ENCODE measurements around the gene ENTPD8.

DNA sequence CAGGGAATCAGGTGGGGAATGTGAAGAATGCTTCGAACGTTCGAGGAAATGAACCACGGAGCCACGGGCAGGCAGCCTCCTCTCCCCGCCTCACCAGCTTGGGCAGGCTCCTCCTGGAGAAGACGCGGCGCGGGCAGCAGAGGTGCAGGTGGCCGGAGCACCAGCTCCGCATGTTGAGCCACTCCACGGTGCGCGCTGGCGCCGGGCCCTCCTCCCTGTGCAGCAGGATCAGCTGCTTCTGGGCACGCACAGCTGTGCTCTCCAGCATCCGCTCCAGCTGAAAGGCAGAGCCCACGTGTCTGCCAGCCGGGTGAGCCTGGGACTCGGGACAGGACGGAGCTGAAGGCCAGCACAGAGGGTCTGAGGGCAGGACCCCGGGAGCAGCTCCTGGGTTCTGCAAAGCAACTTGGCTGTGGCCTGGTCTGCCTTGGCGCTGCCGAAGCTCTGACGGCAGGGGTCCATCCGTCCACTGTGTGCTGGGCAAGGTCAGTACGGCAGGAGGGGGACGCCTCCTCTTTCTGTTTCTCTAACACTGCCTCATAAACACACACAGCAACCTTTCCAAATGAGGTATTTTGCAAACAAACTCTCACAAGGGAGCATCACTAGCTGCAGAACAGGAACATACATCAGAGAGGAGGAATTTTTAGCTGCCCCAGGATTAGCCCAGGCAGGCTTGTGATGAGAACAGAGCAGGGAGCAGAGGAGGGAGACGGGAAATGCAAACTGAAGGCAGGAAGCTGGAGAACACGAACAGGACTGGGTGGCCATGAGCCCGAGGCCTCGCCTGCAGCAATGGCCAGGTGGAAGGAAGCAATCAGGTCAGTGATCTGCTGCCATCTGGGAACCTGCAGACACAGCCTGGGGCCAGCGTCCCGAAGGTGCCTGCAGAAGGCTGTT lies 38.1 kb upstream of the ENTPD8 start:
- TF ChIP-seq, protein P1, sequence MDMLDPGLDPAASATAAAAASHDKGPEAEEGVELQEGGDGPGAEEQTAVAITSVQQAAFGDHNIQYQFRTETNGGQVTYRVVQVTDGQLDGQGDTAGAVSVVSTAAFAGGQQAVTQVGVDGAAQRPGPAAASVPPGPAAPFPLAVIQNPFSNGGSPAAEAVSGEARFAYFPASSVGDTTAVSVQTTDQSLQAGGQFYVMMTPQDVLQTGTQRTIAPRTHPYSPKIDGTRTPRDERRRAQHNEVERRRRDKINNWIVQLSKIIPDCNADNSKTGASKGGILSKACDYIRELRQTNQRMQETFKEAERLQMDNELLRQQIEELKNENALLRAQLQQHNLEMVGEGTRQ (IDR thresholded peaks at IDR 0.05; ENCODE audit: low read depth, low read length) = no peak
- TF ChIP-seq, protein P2, sequence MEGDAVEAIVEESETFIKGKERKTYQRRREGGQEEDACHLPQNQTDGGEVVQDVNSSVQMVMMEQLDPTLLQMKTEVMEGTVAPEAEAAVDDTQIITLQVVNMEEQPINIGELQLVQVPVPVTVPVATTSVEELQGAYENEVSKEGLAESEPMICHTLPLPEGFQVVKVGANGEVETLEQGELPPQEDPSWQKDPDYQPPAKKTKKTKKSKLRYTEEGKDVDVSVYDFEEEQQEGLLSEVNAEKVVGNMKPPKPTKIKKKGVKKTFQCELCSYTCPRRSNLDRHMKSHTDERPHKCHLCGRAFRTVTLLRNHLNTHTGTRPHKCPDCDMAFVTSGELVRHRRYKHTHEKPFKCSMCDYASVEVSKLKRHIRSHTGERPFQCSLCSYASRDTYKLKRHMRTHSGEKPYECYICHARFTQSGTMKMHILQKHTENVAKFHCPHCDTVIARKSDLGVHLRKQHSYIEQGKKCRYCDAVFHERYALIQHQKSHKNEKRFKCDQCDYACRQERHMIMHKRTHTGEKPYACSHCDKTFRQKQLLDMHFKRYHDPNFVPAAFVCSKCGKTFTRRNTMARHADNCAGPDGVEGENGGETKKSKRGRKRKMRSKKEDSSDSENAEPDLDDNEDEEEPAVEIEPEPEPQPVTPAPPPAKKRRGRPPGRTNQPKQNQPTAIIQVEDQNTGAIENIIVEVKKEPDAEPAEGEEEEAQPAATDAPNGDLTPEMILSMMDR (conservative IDR thresholded peaks at IDR 0.05; ENCODE audit: low read depth, low read length) = no peak
- TF ChIP-seq POLR2A (IDR thresholded peaks at IDR 0.05; ENCODE audit: low read depth, low read length) (no peak), MAZ (IDR thresholded peaks at IDR 0.05; ENCODE audit: borderline replicate concordance, low read depth, low read length) (no peak), RAD21 (IDR thresholded peaks at IDR 0.05; ENCODE audit: low read length) (no peak), CEBPB (IDR thresholded peaks at IDR 0.05; ENCODE audit: low read depth, low read length) (no peak), BHLHE40 (IDR thresholded peaks at IDR 0.05; ENCODE audit: low read depth, low read length) (no peak), SMC3 (IDR thresholded peaks at IDR 0.05; ENCODE audit: low read depth, low read length) (no peak), RFX5 (IDR thresholded peaks at IDR 0.05; ENCODE audit: low read depth, low read length) (no peak), MAFK (IDR thresholded peaks at IDR 0.05; ENCODE audit: low read depth, low read length) (no peak), MXI1 (IDR thresholded peaks at IDR 0.05; ENCODE audit: borderline replicate concordance, low read depth, low read length) (no peak), RCOR1 (IDR thresholded peaks at IDR 0.05; ENCODE audit: insufficient replicate concordance, low read length) (no peak)
- TF ChIP-seq, protein P3, sequence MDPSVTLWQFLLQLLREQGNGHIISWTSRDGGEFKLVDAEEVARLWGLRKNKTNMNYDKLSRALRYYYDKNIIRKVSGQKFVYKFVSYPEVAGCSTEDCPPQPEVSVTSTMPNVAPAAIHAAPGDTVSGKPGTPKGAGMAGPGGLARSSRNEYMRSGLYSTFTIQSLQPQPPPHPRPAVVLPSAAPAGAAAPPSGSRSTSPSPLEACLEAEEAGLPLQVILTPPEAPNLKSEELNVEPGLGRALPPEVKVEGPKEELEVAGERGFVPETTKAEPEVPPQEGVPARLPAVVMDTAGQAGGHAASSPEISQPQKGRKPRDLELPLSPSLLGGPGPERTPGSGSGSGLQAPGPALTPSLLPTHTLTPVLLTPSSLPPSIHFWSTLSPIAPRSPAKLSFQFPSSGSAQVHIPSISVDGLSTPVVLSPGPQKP (IDR thresholded peaks at IDR 0.05; ENCODE audit: borderline replicate concordance, low read depth, low read length) = no peak

All from IMR-90 (cell line).